HepG2 (cell line): ENCODE measurements around the gene BSG. TPM values are rescaled to one million over a fixed set of nuclear protein-coding genes. Genes with fewer than 3 reads are reported as not detected.

Experiments
- BRCA1 ChIP-seq: sonication (generic); formaldehyde crosslinking; IDR thresholded peaks from 2 replicates; pipeline ENCODE4 v1.4.0; 2020; ENCODE audit warnings: missing genetic modification reagents
- ELF4 ChIP-seq: sonication (generic); formaldehyde crosslinking; IDR thresholded peaks from 2 replicates; pipeline ENCODE4 v1.5.0; 2020; ENCODE audit warnings: missing genetic modification reagents, mild to moderate bottlenecking, moderate library complexity, borderline replicate concordance
- ETV6 ChIP-seq: sonication (generic); formaldehyde crosslinking; conservative IDR thresholded peaks from 2 replicates; pipeline ENCODE4 v1.4.0; 2020; ENCODE audit warnings: missing genetic modification reagents
- FOXK2 ChIP-seq: fragments of 450-650 bp; IDR thresholded peaks from 2 replicates; pipeline ENCODE4 v1.6.1; 2016
- HNRNPH1 ChIP-seq: fragments of 200-400 bp; formaldehyde crosslinking; optimal IDR thresholded peaks from 2 replicates; pipeline ENCODE3; 2017; ENCODE audit warnings: mild to moderate bottlenecking, low read depth, low read length
- KDM4B ChIP-seq: sonication (generic); formaldehyde crosslinking; IDR thresholded peaks from 2 replicates; pipeline ENCODE4 v1.4.0; 2020; ENCODE audit warnings: missing genetic modification reagents
- MAFK ChIP-seq, 2 experiments: IDR thresholded peaks in 1 of 2; conservative IDR thresholded peaks in 1 of 2; 2 replicates each; pipeline ENCODE4 v1.6.1; 2011; ENCODE audit warnings: improper control_type of control experiment in 2 of 2, low read length in 2 of 2
- MBNL3 ChIP-seq: fragments of 250-450 bp; sonication (Bioruptor Pico); conservative IDR thresholded peaks from 2 replicates; pipeline ENCODE4 v1.8.0; 2022; ENCODE audit warnings: mild to moderate bottlenecking, inconsistent platforms
- MEIS1 ChIP-seq: sonication (generic); formaldehyde crosslinking; IDR thresholded peaks from 2 replicates; pipeline ENCODE4 v1.9.0; 2021; ENCODE audit warnings: mild to moderate bottlenecking, missing genetic modification reagents, moderate library complexity, borderline replicate concordance
- SCMH1 ChIP-seq: sonication (generic); formaldehyde crosslinking; IDR thresholded peaks from 2 replicates; pipeline ENCODE4 v1.9.0; 2021; ENCODE audit warnings: missing genetic modification reagents, mild to moderate bottlenecking, borderline replicate concordance
- SIN3B ChIP-seq: fragments of 150-350 bp; IDR thresholded peaks from 2 replicates; pipeline ENCODE4 v1.6.1; 2014; ENCODE audit warnings: low read length
- SYNCRIP ChIP-seq: fragments of 200-400 bp; formaldehyde crosslinking; IDR thresholded peaks from 2 replicates; pipeline ENCODE4 v1.6.1; 2018; ENCODE audit warnings: mild to moderate bottlenecking, low read depth, low read length; ENCODE audit not compliant: insufficient read depth
- THYN1 ChIP-seq: sonication (generic); formaldehyde crosslinking; IDR thresholded peaks from 2 replicates; pipeline ENCODE4 v1.8.1; 2023; ENCODE audit warnings: low read depth, mild to moderate bottlenecking, moderate library complexity, missing genetic modification reagents, borderline replicate concordance
- XRCC5 ChIP-seq: fragments of 200-400 bp; formaldehyde crosslinking; optimal IDR thresholded peaks from 2 replicates; pipeline ENCODE3; 2017; ENCODE audit warnings: mild to moderate bottlenecking, low read length
- ZFP82 ChIP-seq: sonication (generic); formaldehyde crosslinking; IDR thresholded peaks from 2 replicates; pipeline ENCODE4 v1.5.1; 2020; ENCODE audit warnings: mild to moderate bottlenecking, missing genetic modification reagents, borderline replicate concordance
- ZKSCAN1 ChIP-seq: fragments of 150-350 bp; IDR thresholded peaks from 2 replicates; pipeline ENCODE4 v1.6.1; 2014; ENCODE audit warnings: low read length
- ZMAT3 ChIP-seq: sonication (generic); formaldehyde crosslinking; conservative IDR thresholded peaks from 2 replicates; pipeline ENCODE4 v1.7.0; 2021; ENCODE audit warnings: missing genetic modification reagents
- ZNF282 ChIP-seq: fragments of 450-650 bp; IDR thresholded peaks from 2 replicates; pipeline ENCODE4 v1.6.1; 2018; ENCODE audit not compliant: partially characterized antibody
- ZNF350 ChIP-seq: sonication (generic); formaldehyde crosslinking; IDR thresholded peaks from 2 replicates; pipeline ENCODE4 v1.4.0; 2020; ENCODE audit warnings: mild to moderate bottlenecking, low read depth, missing genetic modification reagents, borderline replicate concordance
- ZNF354B ChIP-seq: sonication (generic); formaldehyde crosslinking; IDR thresholded peaks from 2 replicates; pipeline ENCODE4 v1.8.0; 2022; ENCODE audit warnings: mild to moderate bottlenecking, missing genetic modification reagents
- ZNF547 ChIP-seq: sonication (generic); formaldehyde crosslinking; IDR thresholded peaks from 2 replicates; pipeline ENCODE4 v1.5.1; 2020; ENCODE audit warnings: mild to moderate bottlenecking, missing genetic modification reagents
- ZNF614 ChIP-seq: IDR thresholded peaks from 2 replicates; pipeline ENCODE4 v1.6.1; 2018; ENCODE audit warnings: missing biosample characterization, missing genetic modification reagents, inconsistent platforms, borderline replicate concordance
- ZNF747 ChIP-seq: sonication (generic); formaldehyde crosslinking; IDR thresholded peaks from 2 replicates; pipeline ENCODE4 v1.8.1; 2023; ENCODE audit warnings: missing genetic modification reagents, mild to moderate bottlenecking, borderline replicate concordance
- ZSCAN20 ChIP-seq: sonication (generic); formaldehyde crosslinking; IDR thresholded peaks from 2 replicates; pipeline ENCODE4 v1.4.0; 2020; ENCODE audit warnings: missing genetic modification reagents, mild to moderate bottlenecking, borderline replicate concordance
- ZZZ3 ChIP-seq: sonication (generic); formaldehyde crosslinking; IDR thresholded peaks from 2 replicates; pipeline ENCODE4 v1.4.0; 2020; ENCODE audit warnings: missing genetic modification reagents, mild to moderate bottlenecking, borderline replicate concordance
- polyA plus RNA-seq, 8 experiments: library from polyadenylated mRNA; depleted of rRNA in 3 of 8; stranded (reverse) in 7 of 8; unstranded in 1 of 8; fragments of >200 nt; fragmentation: Illumina TruSeq in 4 of 8; extraction: Trizol in 4 of 8; gene quantifications; 2 replicates each; pipeline versions ENCODE4 v1.2.1 to v1.2.3, GENCODE V29; 2011 to 2016; ENCODE audit warnings: low read depth in 4 of 8, missing spikeins in 1 of 8, mixed read lengths in 1 of 8; ENCODE audit not compliant: insufficient read depth in 1 of 8
- total RNA-seq, 5 experiments: library from RNA; depleted of rRNA; stranded (reverse); fragments of >200 nt; fragmentation: Illumina TruSeq; extraction: Trizol; gene quantifications; 2 replicates each; pipeline ENCODE4 v1.2.3, GENCODE V29; 2016; ENCODE audit warnings: low read depth in 1 of 5
- TF ChIP-seq, protein P1 (sequence below): sonication (generic); formaldehyde crosslinking; IDR thresholded peaks from 2 replicates; pipeline ENCODE4 v1.5.1; 2020; ENCODE audit warnings: mild to moderate bottlenecking, missing genetic modification reagents, moderate library complexity
- TF ChIP-seq, protein P2 (sequence below): sonication (generic); formaldehyde crosslinking; IDR thresholded peaks from 2 replicates; pipeline ENCODE4 v1.5.0; 2020; ENCODE audit warnings: missing genetic modification reagents, mild to moderate bottlenecking, borderline replicate concordance
- TF ChIP-seq, protein P3 (sequence below): sonication (generic); formaldehyde crosslinking; IDR thresholded peaks from 2 replicates; pipeline ENCODE4 v1.5.0; 2020; ENCODE audit warnings: mild to moderate bottlenecking, missing genetic modification reagents

Gene BSG
- total and polyA plus RNA-seq, 2 of the 13 experiments (the other 11 are each of a cell fraction or from before 2014, with no cell fraction given): 309 to 754 TPM

DNA sequence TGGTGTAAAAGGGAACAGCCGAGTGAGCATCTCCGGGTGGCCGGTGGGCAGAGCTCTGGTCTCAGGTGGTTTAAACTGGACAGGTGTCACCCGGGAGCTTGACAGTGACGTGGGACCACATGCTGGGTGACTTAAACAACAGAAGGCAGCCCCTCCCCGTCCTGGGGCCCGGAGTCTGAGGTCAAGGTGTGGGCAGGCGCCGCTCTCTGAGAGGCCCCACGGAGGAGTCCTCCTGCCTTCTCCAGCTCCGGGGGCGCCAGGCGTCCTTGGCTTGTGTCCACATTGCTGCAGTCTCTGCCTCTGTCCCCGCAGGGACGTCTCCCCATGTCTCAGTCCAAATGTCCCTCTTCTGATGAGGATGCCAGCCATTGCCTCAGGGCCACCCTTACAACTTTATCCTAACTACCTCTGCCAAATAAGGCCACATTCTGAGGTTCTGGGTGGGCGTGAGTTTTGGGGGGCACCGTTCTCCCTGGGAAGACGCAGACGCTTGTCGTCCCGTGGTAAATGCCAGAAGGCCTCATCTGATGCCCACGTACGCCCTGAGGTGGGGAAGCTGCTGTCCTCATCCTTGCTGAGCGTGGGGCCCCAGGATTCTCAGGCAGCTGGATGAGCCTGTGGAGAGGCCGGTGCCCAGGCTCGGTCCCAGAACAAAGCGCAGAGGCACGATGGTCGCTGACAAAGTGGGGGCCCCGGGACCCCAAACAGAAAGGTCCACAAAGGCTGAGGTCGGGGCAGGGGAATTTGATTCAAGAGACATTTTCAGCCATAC, 15.6 kb upstream of the BSG start (continued):
- TF ChIP-seq SCMH1 (CRISPR knock-in tag) (no peak), ETV6 (CRISPR knock-in tag) (no peak), BRCA1 (CRISPR knock-in tag) (no peak), ZNF614 (CRISPR knock-in tag) (no peak), SYNCRIP (no peak), KDM4B (CRISPR knock-in tag) (no peak), MBNL3 (CRISPR knock-in tag) (no peak), XRCC5 (no peak), ZMAT3 (CRISPR knock-in tag) (no peak), MEIS1 (CRISPR knock-in tag) (no peak), ZFP82 (CRISPR knock-in tag) (no peak), ZNF547 (CRISPR knock-in tag) (no peak; the same call in 1 of the 2 replicates), FOXK2 (no peak), ZKSCAN1 (no peak), ZSCAN20 (CRISPR knock-in tag) (no peak), ZNF350 (no peak; the same call in 1 of the 2 replicates), ZNF354B (CRISPR knock-in tag) (0 out of 2 replicates have a peak, but pooled peaks have one; percentile 35), MAFK (conservative IDR thresholded peaks at IDR 0.05 in 1 of 2, IDR thresholded peaks at IDR 0.05 in 1 of 2; ENCODE audit: low read length in 2 of 2) (no peak), ELF4 (no peak), SIN3B (no peak), ZNF282 (no peak), ZZZ3 (CRISPR knock-in tag) (no peak), HNRNPH1 (no peak), THYN1 (CRISPR knock-in tag) (no peak), ZNF747 (CRISPR knock-in tag) (no peak)
- TF ChIP-seq, protein P1, sequence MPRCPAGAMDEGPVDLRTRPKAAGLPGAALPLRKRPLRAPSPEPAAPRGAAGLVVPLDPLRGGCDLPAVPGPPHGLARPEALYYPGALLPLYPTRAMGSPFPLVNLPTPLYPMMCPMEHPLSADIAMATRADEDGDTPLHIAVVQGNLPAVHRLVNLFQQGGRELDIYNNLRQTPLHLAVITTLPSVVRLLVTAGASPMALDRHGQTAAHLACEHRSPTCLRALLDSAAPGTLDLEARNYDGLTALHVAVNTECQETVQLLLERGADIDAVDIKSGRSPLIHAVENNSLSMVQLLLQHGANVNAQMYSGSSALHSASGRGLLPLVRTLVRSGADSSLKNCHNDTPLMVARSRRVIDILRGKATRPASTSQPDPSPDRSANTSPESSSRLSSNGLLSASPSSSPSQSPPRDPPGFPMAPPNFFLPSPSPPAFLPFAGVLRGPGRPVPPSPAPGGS (CRISPR knock-in tag): no peak
- TF ChIP-seq, protein P2, sequence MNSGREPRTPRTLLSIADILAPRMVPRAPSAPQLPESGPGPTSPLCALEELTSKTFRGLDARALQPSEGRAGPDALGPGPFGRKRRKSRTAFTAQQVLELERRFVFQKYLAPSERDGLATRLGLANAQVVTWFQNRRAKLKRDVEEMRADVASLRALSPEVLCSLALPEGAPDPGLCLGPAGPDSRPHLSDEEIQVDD (CRISPR knock-in tag): no peak
- TF ChIP-seq, protein P3, sequence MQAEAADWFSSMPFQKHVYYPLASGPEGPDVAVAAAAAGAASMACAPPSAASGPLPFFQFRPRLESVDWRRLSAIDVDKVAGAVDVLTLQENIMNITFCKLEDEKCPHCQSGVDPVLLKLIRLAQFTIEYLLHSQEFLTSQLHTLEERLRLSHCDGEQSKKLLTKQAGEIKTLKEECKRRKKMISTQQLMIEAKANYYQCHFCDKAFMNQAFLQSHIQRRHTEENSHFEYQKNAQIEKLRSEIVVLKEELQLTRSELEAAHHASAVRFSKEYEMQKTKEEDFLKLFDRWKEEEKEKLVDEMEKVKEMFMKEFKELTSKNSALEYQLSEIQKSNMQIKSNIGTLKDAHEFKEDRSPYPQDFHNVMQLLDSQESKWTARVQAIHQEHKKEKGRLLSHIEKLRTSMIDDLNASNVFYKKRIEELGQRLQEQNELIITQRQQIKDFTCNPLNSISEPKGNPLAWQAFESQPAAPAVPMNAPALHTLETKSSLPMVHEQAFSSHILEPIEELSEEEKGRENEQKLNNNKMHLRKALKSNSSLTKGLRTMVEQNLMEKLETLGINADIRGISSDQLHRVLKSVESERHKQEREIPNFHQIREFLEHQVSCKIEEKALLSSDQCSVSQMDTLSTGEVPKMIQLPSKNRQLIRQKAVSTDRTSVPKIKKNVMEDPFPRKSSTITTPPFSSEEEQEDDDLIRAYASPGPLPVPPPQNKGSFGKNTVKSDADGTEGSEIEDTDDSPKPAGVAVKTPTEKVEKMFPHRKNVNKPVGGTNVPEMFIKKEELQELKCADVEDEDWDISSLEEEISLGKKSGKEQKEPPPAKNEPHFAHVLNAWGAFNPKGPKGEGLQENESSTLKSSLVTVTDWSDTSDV (CRISPR knock-in tag): no peak
